ENCODE data around the gene PRKAG2.

Gene PRKAG2

DNA sequence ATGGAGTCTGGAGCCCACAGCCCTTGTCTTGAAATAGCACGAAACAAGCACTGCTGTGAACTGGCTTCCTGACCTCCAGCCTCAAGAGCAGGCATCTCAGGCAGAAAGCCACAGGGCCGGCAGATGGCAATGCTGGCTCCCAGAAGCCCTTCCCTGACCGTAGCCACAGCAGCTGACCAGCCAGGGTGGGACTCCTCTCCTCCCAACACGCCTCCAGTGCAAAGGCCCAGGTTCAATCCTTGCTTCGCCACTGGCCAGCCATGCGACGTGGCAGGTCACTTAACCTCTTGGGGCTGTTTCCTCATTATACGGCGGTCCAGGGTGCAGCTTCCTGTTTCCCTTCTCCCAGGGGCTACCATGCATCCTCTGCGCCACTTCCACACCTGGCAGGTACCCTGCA, 12.8 kb downstream of the PRKAG2 start:
- DNase-seq: no peak

DNA sequence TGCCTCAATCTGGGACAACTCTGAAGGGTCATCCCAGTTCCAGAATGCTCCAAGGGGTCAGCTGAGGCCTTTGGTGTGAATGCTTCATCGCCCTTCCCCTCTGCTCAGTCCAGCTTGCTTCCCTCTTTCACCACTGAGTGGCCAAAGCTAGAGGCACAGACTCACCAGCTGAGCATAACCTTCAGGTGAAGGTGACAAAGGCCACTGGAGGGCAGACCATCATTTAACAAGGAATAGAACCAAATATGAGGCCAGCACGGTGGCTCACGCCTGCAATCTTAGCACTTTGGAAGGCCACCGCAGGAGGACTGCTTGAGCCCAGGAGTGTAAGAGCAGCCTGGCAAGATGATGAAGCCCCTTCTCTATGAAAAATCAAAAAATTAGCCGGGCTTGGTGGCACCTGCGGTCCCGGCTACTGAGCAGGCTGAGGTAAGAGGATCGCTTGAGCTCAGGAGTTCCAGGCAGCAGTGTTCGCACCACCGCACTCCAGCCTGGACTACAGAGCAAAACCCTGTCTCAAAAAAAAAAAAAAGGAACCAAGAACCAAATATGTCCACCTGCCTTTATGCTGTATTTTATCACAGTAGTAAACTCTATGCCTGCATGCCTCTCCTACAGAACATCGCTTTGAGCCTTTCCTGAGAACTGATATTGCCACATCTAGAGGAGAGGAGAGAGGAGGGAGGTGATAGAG, 13.4 kb downstream of the PRKAG2 start:
- DNase-seq: peak in 2 of 3 experiments; percentile 12 to 65

DNA sequence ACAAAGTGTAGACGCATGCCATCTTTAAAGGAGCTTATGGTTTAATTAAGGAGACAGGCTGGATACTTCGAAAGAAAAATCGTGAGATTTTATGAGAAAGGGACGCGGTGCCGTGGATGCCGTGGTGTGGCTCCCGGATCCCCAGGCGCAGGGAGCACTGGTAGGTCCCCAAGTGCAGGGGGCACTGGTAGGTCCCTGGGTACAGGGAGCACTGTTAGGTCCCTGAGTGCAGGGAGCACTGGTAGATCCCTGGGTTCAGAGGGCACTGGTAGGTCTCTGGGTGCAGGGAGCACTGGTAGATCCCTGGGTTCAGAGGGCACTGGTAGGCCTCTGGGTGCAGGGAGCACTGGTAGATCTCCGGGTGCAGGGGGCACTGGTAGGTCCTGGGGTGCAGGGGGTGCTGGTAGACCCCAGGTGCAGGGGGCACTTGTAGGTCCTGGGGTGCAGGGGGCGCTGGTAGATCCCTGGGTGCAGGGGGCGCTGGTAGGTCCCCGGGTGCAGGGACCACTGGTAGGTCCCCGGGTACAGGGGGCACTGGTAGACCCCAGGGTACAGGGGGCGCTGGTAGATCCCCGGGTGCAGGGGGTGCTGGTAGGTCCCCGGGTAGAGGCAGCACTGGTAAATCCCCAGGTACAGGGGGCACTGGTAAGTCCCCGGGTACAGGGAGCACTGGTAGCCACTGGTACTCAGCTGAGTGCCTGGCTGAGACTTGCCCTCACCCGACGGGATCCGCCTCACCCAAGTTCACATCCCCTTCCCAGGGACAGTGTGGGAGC, 14.1 kb downstream of the PRKAG2 start:
- no peak for DNase-seq

DNA sequence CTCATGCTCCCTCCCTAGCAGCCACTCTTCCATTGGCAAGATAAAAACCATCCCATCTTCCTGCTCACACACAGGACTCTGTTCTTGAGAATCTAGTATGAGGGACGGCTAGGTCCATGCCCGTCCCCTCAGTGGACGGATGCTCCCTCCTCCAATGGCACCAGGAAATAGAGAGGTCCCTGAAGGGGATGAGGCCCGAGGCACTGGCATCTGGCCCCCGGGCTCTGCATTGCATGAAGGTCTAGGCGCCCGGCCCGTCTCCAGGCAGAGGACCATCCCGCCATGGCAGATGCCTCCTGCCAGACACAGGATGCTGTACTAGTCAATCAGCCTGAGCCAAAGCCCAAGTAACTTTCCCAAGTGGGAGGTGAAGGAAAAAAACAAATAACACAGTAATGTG, 15.0 kb downstream of the PRKAG2 start:
- no peak for DNase-seq

DNA sequence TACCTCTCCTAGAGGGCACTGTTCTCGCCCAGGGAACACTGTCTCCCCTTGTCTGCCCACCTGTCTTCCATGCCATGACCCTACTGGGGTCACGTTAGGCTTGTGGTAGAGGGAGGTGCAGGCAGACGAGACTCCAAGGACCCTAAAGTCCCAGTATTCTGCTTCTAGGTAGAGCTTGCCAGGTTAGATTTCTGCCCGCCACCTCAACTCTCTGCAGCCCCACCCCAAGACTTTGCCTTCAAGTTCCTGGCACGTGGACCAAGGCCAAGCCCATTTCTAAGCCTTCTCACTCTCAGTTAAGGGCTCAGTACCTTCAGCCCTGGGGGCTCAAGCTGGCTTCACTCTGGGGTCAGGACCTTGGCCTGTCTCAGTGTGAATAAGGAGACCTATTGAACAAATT, 16.1 kb downstream of the PRKAG2 start:
- no peak for DNase-seq

DNA sequence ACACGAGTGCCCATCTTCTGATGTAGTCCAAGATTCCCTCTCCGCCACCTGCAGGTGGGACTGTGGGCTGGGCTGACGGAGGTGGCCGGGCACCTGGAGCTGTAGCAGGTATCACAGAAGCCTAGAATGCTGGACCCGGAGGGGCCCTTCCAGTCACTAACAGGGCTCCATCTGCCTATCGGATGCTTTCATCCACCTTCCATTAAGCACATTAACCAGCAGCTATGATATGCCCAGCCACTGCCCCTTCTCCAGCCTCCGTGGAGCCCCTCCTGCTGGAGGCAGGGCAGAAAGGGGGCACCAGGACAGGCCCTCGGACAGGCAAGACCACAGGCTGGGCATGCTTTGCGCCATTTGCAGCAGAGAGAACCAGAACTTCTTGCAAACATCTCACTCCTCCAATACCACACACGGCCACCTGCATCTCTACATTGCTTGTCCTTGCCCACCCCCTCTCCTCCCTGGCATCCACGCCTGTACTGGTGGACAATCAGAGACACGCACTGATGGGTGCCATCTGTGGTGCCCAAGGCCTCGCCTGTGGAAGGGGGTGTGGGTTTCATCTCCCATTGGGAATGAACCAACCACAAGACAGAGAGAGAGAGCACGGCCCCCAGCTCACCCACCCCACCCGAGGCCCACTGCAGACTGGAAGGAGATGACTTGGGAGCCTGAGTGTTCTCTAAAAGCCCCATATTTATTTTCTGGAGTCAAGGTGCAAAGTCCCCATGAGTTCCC, 16.8 kb downstream of the PRKAG2 start:
- no peak for DNase-seq

DNA sequence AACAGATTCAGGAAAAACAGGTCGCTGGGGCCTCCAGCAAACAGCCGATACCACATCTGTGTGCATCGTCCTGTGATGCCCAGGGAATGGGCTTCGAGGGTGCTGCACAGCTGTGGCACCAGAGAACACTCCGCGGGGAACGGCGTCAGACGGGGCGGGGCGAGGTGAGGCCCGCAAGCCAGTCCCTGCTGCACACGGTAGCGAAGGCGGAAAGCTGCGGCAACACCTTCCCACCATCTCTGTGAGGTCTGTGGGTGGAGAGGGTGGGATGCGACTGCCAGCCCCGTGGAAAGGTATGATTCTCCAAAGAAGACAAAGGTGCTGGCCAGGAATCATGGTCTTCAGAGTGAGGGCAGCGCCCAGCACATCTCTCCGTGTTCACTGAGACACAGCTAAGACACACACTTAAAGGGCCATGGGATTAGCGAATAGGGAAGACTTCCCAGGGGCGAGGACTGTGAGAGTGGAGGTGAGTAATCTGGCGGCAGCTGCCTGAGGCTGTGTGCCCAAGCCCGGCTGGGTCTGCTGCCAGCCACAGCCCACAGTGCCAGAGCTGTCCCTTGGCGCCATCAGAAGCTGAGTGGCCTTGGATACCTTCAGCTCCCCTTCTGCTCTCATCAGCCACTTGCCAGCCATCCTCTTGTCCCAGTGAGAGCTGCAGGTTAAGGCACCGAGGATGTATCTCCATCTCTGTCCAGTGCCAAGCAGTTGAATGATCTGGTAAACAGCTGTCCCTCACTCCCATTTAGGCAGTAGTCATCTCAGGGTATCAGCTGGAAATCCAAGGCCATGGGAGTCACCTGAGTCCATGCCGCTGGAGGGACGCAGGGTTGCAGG, 17.6 kb downstream of the PRKAG2 start:
- no peak for DNase-seq

DNA sequence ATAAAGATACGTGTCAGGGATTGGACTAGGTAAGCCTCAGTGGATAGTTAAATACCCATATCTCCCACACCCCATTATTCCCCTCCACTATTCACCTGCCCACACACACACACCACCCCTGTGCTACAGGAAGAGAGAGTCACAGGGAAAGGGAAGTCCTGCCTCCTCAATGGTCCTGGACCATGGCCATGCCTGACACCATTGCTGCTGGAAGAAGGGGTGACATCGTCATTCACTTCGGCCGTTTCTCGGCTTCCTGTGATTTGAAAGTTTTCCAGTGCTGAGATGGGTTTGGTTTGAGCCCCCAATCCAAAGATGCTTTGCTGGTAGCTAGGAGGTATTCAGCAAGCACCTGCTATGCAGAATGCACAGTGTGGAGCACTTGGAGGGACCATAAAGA, 18.5 kb downstream of the PRKAG2 start:
- DNase-seq: no peak

DNA sequence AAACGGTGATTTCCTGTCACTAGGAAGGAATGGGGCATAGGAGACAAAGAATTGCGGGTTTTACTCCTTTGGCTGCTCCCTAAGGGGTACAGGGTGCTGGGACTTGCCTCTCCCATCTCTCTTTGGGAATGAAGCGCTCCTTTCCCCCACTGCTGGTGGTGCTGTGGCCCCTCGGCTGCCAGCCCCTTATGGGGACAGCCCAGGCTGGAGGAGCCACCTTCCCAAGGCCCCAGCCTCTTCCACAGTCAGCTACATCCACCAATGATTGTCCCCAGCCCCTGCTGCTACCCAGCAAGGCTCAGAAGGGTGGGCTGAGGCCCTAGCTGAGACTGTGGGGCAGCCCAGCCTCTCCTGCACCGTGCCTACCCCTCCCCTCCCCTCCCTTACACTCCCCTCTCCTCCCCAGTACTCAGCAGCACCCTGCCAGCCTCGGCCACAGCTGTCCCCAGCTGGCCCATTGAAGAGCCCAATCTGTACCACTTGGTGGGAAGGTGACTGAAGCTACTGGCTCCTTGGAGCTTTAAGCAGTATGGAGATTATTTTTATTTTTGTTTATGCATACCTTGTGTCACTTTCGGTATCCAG, 19.0 kb downstream of the PRKAG2 start:
- no peak for DNase-seq

DNA sequence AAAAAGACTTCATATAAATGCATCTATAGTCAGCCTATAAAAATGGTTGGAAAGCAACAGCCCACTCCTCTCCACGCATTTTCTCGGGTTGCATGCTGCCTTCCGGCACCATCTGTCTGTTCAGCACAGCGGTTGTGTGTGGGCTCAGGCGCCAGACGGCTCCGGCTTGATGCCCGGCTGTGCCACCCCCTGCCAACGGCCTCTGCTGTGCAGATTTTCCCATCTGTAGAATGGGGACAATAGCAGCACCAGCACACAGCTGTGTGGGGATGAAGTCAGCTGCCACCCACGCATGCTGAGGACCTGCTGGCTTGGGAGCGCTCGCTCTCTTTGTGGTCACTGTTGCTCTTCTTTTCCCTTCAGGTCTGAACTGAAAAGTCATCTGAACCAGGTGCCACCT, 19.5 kb downstream of the PRKAG2 start:
- no peak for DNase-seq

DNA sequence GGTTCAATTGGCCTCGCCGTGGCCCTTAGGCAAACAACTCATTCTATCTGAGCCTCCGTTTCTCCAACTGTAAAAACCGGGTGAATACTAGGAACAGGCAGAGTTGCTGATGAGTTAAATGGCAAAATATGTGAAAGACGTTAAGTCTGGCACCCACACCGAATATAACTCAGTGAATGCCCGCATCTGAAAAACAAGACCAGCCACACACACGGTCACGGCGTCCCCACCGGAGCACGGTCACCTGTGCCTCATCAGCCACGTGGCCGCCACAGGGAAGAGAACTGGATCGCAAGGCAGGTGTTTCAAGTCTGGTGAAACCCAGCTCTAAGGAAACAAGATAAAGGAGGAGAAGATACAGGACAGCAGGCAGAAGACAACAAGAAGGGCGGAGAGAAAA, 20.4 kb downstream of the PRKAG2 start:
- no peak for DNase-seq

DNA sequence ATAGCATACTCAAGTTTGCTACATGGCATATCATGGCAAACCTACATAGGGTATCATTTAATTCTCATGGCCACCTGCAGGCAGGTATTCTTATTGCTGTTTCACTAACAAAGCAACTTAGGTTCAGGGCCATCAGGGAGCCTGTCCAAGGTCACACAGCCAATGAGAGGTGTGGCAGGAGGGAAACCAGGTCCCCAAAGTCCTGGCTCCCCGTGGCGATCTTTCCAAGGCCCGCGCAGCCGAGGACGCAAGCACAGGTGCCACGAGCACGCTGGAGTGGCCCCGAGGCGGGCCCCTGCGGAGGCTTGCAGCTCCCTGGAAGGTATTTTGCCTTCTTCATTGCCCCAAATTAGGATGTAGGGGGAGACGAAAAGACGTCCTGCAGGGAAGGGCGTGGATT, 20.8 kb downstream of the PRKAG2 start:
- no peak for DNase-seq

DNA sequence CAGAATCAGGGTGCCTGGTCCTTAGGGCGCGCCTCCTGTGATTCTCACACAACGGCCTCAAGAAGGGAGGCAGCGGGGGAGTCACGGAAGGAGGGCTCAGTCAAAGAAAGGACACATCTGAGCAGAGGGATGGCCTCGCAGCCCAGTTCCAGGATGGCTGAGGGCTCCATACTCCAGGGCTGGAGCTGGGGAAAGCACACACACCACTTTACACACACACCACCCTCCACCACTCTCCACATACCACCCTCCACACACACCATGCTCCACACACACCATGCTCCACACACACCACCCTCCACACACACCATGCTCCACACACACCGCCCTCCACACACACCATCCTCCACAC, 22.2 kb downstream of the PRKAG2 start:
- no peak for DNase-seq

DNA sequence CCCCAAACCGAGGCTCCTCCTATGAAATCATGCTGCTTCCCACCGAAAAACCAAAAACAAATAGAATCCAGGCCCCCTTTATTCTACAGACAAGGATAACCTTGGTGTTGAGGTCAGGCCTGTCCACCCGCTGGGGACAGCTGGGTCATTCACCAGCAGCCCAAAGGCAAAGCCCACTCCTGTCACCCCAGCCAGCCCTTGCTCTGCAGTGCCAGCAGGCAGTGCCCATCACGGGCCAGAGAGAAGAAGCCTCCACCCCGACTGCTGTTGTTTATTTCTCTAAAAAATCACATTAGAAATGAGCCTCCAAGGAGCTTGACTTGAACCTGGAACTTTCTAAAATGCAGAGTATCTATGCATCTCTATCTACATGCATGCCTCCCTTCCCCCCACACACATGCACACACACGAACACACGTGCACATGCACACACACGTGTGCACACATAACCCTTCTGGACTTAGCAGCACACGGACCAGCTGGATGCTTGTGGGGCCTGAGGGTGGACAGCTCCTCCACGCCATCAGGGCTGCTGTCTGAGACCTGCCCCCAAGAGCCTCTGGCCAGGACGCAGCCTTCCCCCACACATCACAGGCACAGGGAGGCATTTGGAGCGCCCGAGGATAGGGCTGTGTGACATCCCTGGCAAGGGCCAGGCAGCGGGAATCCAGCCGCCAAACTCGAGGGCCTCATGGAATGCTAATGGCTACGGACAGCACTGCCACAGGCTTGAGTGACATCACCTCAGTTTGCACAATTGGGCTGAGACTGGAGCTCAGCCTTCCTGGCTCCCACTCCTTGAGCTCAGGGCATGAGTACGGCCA, 22.8 kb downstream of the PRKAG2 start:
- peak in 1 of 3 experiments; percentile 12 for DNase-seq

DNA sequence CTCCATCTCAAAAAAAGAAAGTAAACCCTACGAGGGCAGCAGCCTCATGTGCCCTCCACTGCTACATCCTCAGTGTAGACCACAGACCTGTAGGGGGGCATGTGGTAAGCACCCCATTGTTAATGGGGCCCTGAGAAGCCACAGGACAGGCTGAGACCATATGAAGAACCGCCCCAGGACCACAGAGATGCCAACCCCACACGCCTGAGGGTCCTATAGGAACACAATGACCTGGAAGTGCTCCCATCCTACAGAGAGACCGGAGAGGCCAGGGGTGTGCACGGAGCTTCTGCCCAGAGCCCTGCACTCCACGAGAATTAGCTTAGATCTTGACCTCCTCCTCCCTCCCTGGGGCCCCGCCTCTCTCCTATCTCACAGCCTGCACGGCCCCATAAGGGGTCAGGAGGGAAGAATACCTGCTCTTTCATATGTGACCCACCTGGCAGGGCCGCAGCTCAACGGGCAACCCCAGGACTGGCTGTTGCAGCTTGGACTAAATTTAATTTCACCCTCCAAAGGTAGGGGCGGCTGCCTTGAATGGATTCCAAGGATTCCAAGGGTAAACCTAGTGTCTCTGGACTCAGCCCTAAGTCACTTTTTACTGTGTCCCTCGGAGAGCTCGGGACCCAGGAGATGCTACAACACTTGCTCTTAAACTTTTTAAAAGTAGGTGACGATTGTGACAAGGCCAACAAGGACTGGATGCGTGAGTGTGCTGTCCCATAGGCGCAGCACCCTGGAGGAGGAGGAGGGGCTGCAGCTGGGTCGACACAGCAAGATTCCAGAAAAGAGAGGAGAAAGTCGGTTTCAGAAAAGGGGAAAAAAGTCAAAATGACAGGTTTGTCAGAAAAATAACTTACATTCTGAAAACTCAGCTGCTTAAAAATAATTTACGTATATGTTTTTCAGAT, 24.2 kb downstream of the PRKAG2 start:
- no peak for DNase-seq

DNA sequence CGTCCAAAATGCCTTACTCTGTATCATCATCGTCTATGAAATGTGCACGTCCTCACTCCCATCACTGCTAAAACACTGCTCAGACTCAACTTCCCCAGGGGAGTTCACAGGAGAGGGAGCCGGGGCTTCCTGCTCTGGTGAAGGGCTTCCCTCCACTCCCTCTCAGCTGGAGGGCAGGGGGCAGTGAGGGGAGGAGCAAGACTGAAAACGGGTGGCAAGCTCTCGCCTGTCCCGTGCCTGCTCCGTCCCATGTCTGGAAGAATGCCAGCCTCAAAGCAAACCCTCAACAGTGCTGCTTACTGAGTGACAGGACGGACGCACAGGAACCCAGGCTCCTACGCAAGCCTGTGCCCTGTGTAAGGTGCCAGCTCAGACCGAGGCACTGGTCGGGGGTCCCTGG, 25.1 kb downstream of the PRKAG2 start:
- DNase-seq: no peak

DNA sequence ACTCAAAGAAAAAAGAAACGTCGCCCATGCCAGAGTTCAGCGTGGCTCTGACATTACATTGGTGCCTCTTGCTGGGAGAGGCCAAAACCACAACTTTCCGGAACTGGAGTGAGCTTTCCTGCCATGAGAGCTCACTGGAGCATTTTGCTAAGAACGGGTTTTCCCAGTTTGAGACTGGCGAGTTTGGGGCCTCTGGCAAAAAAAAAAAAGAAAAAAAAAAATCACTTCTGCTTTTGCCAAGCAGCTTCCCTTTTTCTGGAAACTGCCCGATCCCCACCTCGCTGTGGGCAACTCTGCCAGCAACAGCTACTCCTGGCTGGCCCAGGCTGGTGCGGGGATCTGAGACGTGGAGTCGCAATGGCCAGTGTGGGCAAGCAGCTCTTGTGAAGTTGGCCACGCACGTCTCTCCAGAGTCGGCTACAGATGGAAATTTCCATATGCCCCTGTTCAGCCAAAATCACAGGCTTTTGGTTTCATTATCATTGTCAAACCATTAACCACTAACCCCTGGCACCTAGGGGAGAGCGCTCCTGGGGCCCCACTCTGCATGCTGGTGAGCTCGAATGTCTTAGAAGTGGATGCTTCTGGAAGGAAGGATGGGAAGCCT, 25.7 kb downstream of the PRKAG2 start:
- no peak for DNase-seq

DNA sequence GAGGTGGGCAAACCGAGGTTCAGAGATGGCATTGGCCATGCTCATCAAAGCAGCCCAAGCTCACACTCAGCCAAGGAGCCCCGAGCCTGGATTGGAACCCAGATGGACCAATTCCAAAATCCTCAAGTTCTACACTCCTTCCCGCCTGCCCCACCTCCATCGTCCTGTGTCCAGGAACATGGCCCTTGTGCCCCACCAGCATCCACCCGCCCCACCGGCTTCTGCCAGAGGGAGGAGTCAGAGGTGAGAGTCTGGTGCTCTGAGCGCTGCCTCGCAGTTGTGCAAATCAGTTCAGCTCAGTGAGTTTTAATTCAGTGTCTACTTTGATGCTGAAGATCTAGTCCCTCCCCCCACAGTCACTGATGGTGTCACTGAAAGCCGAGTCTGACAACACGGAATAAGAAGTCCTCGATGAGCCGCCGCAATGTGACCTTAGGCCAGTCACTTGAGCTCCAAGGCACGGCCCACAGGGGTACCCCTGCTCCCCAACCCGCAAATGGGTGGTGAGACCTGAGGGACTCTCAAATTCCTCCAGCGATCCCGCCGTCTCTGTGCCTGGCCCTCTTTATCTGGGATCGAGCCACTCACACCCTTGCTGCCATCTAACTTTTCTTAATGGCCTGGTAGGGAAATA, 26.3 kb downstream of the PRKAG2 start:
- DNase-seq: no peak

DNA sequence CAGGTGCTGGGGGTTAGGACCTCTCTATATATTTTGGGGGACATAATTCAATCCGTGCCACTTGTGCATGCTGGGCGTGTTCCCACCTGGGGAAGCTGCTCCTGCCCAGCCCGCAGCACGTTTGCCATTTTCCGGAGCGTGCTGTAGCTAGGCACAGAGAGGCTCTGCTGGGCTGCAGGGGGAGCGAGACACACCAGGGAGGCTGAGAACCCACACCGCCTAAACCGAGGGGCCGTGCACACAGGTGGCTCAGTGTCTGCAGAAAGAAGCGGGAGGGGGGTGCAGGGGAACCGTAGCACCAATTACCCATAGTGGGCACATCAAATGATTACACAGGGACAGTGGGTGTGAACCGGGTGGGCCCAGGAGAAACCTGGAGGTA, 27.0 kb downstream of the PRKAG2 start:
- no peak for DNase-seq
